Colonic mucosa (tissue), 4 donors: Measurements from ENCODE around the gene WIZ. TPM values are rescaled to one million over a fixed set of nuclear protein-coding genes. Genes with fewer than 3 reads are reported as not detected.

Experiments used
- DNase-seq: peaks from one replicate; pipeline ENCODE4 v3.0.0-alpha.2; 2020
- H3K27ac ChIP-seq: fragments of 200-600 bp; one replicate; pipeline ENCODE4 v1.8.0; 2021
- H3K27me3 ChIP-seq: fragments of 200-600 bp; one replicate; pipeline ENCODE4 v1.8.0; 2021
- H3K36me3 ChIP-seq: fragments of 200-600 bp; one replicate; pipeline ENCODE4 v1.8.0; 2021
- H3K4me1 ChIP-seq: fragments of 200-600 bp; one replicate; pipeline ENCODE4 v1.8.0; 2021; ENCODE audit warnings: mild to moderate bottlenecking
- H3K4me3 ChIP-seq: fragments of 200-600 bp; one replicate; pipeline ENCODE4 v1.8.0; 2021
- H3K9ac ChIP-seq, 2 donors: one replicate each; pipeline ENCODE4 v1.7.0; 2013; ENCODE audit warnings: control low read depth in 2 of 2, low read depth in 2 of 2, low read length in 2 of 2
- H3K9me3 ChIP-seq: fragments of 200-600 bp; one replicate; pipeline ENCODE4 v1.8.0; 2021
- intact Hi-C: fragments of 100-400 bp; cut with DNase I; formaldehyde crosslinking; loops from one replicate; pipeline ENCODE4 v1.14.1; 2022
- total RNA-seq, 2 donors: library from RNA; stranded (reverse); fragmentation: NEBNext Ultra II Directional in 1 of 2; extraction: Animal tissue kit (Norgen Biotek cat#: 25700) in 1 of 2; gene quantifications; one replicate each; pipeline ENCODE4 v1.2.1, GENCODE V29; 2021
- TF ChIP-seq, protein P1 (sequence below): fragments of 200-600 bp; IDR thresholded peaks from one replicate; pipeline ENCODE4 v1.8.0; 2022; ENCODE audit warnings: antibody characterized with exemption, mild to moderate bottlenecking
- donor health status: healthy.
- donor health status: DM: no; HTN: no; CAD: no.
- donor health status: DM: no; HTN: no; CAD: no.

Gene WIZ
- total RNA-seq, 2 donors from 2014 or later = 18.3 to 31.2 TPM

DNA sequence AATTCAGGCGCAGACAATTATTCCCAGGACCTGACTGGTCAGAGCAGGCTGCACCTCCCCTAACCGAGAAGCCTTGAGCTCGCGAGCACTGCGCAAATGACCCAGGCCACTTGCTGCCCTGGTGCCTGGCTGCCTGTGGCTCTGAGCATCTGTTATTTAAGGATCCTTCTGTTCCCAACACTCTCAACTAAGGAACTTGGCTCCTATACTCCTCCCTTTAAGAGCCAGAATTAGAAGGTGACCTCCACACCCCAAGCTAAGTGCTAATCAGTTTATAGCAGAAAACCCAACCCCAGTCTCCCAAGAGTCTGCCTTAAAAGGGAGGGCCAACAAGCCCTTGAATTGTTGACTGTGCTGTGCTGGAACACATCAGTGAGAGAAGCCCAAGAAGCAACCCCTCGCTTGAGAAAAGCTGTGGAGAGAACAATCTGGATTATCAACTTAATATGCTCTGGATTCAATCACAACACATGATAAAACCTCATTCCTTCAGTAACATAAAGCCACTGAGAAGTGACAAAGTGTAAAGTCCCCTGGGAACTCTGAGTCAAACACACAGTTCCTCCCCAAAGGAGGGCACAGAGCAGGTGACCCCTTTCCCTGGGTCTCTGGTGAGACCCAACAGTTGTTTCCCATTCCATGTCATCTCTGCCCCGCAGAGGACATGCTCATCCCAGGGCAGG lies 45.5 kb downstream of the WIZ start:
- no peaks in the 10 kb centered on the region for H3K27me3 ChIP-seq
- intact Hi-C loops = no loop called here
- no peak overlapping the region for H3K9ac ChIP-seq
- no peaks in the 10 kb centered on the region for H3K9me3 ChIP-seq
- peaks cover 13% of the 10 kb centered on the region for H3K36me3 ChIP-seq
- no peak for DNase-seq
- H3K4me3 ChIP-seq = no peak overlapping the region
- H3K4me1 ChIP-seq = no peaks in the 10 kb centered on the region
- no peak overlapping the region for H3K27ac ChIP-seq
- TF ChIP-seq, protein P1, sequence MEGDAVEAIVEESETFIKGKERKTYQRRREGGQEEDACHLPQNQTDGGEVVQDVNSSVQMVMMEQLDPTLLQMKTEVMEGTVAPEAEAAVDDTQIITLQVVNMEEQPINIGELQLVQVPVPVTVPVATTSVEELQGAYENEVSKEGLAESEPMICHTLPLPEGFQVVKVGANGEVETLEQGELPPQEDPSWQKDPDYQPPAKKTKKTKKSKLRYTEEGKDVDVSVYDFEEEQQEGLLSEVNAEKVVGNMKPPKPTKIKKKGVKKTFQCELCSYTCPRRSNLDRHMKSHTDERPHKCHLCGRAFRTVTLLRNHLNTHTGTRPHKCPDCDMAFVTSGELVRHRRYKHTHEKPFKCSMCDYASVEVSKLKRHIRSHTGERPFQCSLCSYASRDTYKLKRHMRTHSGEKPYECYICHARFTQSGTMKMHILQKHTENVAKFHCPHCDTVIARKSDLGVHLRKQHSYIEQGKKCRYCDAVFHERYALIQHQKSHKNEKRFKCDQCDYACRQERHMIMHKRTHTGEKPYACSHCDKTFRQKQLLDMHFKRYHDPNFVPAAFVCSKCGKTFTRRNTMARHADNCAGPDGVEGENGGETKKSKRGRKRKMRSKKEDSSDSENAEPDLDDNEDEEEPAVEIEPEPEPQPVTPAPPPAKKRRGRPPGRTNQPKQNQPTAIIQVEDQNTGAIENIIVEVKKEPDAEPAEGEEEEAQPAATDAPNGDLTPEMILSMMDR = no peak

DNA sequence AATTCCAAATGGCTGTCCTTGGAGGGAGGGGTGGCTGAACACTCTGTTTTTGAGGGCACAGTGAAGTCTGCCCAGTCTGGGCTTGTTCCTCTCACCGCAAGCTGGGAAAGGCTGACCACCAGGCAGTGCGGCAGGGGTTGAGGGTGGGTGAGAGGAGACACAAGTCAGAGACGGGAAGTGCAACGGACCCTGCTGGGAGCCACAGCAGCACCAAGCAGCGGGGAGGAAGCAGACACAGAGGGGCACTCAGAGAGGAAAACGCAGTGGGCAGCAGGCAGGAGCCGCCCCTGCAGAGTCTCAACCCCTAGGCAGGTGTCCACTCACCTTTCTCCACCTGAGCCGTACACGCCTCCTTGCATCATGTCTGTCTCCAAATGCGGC lies 46.6 kb downstream of the WIZ start:
- TF ChIP-seq, protein P1 = no peak
- Histone ChIP-seq H3K27ac (no peak overlapping the region), H3K27me3 (no peaks in the 10 kb centered on the region), H3K36me3 (peaks cover 24% of the 10 kb centered on the region), H3K9ac (no peak overlapping the region), H3K9me3 (no peaks in the 10 kb centered on the region), H3K4me1 (no peaks in the 10 kb centered on the region), H3K4me3 (no peak overlapping the region)
- no peak for DNase-seq
- intact Hi-C loops = no loop called here

DNA sequence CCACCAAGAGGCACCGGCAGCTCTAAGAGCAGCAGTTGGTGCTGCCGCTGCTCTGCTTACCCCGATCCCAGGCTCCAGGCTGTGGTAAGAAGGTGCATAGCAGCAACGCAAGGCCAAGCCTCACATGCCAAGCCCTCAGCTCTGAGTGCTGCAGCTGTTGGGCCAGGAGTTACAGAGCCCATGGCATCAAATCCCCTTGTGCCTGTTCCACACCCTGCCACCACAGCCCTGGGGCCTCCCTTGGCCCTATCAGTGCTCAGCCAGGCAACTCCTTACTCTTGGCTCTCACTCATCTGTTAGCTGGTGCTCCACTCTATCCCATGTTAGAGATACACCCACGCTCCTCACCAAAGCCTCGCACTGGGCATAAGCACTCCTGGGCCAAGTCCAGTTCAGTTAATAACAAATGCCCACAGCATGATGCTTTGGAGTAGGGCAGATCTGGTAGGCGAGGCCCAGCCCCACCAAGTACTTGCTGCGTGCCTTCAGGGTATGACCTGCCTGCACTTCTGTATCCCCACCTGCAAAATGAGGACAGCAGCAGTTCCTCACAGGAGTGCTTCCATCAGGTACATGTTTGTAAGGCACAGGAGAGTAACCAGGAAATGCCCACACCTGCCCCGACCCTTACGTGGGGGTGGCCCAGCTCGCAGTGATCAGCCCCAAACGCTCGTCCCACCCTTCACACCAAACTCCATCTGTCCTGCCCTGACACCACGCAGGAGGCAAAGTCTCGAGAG lies 47.2 kb downstream of the WIZ start:
- no peak for DNase-seq
- intact Hi-C loops = no loop called here
- no peak overlapping the region for H3K9ac ChIP-seq
- H3K4me3 ChIP-seq = no peak overlapping the region
- H3K27me3 ChIP-seq = no peaks in the 10 kb centered on the region
- no peaks in the 10 kb centered on the region for H3K4me1 ChIP-seq
- no peak overlapping the region for H3K27ac ChIP-seq
- TF ChIP-seq, protein P1 = no peak
- no peaks in the 10 kb centered on the region for H3K9me3 ChIP-seq
- H3K36me3 ChIP-seq = peaks cover 30% of the 10 kb centered on the region

DNA sequence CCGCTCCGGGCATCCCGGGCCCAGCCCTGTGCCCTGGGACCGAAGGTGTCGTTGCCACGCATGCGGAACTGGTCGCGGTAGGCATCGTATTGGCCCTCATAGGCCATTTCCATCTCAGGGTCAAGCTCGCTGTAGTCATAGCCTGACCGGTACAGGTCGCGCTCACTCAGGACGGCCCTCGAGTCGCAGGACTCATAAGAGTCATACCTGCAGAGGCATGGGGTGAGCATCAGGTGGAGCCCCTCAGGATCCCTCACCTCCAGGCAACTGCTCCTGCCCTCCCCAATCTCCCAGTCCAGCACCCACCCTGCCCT lies 48.4 kb downstream of the WIZ start:
- no peak for DNase-seq
- no peaks in the 10 kb centered on the region for H3K9me3 ChIP-seq
- no peak overlapping the region for H3K9ac ChIP-seq
- H3K4me1 ChIP-seq = no peaks in the 10 kb centered on the region
- H3K36me3 ChIP-seq = peaks cover 42% of the 10 kb centered on the region
- H3K27me3 ChIP-seq = no peaks in the 10 kb centered on the region
- no peak overlapping the region for H3K27ac ChIP-seq
- intact Hi-C loops = no loop called here
- TF ChIP-seq, protein P1 = no peak
- H3K4me3 ChIP-seq = no peak overlapping the region

DNA sequence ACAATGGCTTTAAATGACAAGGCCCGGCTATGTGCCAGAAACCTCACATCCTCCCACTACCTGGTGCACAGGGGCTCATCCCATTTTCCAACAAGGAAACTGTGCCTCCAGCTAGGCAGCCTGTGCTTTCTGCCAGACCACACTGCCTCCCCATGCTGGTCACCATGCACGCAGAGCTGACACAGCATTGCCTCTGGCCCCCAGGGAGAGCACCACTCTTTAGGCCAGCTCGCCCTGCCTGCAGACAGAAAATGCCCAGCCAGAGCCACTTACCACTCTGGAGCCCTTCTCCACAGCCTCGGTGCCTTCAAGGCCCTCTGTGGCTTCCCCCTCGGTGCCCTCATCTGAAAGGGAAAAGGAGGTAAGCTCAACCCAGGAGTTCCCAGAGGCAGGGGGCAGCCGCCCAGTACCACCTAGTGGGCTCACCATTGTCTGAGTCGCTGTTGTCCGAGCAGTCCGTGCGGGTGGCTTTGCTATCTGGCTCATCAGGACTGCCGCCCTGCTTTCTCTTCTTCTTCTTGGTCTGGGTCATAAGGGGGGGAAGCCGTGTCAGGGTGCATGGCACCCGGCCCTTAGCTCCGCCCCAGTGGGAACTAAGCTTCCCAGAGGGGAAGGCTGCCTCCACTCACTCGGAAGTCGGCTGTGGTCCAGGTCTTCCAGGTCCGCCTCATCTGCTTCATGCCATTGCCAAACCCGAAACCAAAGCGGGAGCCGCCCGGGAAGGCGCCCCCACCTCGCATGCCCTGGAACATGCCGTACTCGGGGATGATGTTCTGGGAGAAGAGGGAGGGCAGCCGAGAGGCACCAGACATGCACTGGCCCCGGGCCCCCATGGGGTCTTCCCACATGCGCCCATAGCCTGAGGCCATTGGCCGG lies 49.0 kb downstream of the WIZ start:
- intact Hi-C loops = no loop called here
- Histone ChIP-seq H3K27ac (no peak overlapping the region), H3K4me1 (no peaks in the 10 kb centered on the region), H3K9me3 (no peaks in the 10 kb centered on the region), H3K27me3 (no peaks in the 10 kb centered on the region), H3K36me3 (peaks cover 44% of the 10 kb centered on the region), H3K9ac (no peak overlapping the region), H3K4me3 (no peak overlapping the region)
- DNase-seq = no peak
- TF ChIP-seq, protein P1 = no peak
